Endodermal cell (in vitro differentiated cells): ENCODE results near the gene SLC16A4. TPM values are rescaled to one million over a fixed set of nuclear protein-coding genes. Genes with fewer than 3 reads are reported as not detected.

Experiments used
- DNase-seq: peaks from one replicate; pipeline ENCODE4 v3.0.0-alpha.2; 2017
- H3K27ac ChIP-seq: 2 replicates; pipeline ENCODE4 v1.5.1; 2013; ENCODE audit warnings: mild to moderate bottlenecking, low read depth, low read length, moderate library complexity
- H3K27me3 ChIP-seq: 2 replicates; pipeline ENCODE4 v1.6.1; 2013; ENCODE audit warnings: mild to moderate bottlenecking, low read length, moderate library complexity; ENCODE audit not compliant: insufficient read depth, control insufficient read depth, poor library complexity, severe bottlenecking
- H3K36me3 ChIP-seq: 2 replicates; pipeline ENCODE4 v1.7.0; 2013; ENCODE audit warnings: mild to moderate bottlenecking, low read length, moderate library complexity; ENCODE audit not compliant: control insufficient read depth, insufficient read depth
- H3K4me1 ChIP-seq: one replicate; pipeline ENCODE4 v1.7.0; 2013; ENCODE audit warnings: low read length; ENCODE audit not compliant: control insufficient read depth, insufficient read depth
- H3K4me3 ChIP-seq: 2 replicates; pipeline ENCODE4 v1.5.1; 2013; ENCODE audit warnings: mild to moderate bottlenecking, low read length, moderate library complexity
- H3K9ac ChIP-seq: 2 replicates; pipeline ENCODE4 v1.6.1; 2013; ENCODE audit warnings: mild to moderate bottlenecking, low read length, moderate library complexity; ENCODE audit not compliant: poor library complexity, severe bottlenecking; ENCODE audit errors: extremely low read depth
- H3K9me3 ChIP-seq: 2 replicates; pipeline ENCODE4 v1.6.1; 2013; ENCODE audit warnings: mild to moderate bottlenecking, low read length, moderate library complexity; ENCODE audit not compliant: control insufficient read depth
- H3K27ac Mint-ChIP-seq: 2 replicates; pipeline ENCODE4 v1.8.0; 2020; ENCODE audit warnings: mixed read lengths
- H3K27me3 Mint-ChIP-seq: 2 replicates; pipeline ENCODE4 v1.8.0; 2021; ENCODE audit warnings: mild to moderate bottlenecking, mixed read lengths; ENCODE audit not compliant: insufficient read depth
- H3K36me3 Mint-ChIP-seq: 2 replicates; pipeline ENCODE4 v1.8.0; 2020; ENCODE audit warnings: low read depth, mixed read lengths
- H3K4me1 Mint-ChIP-seq: 2 replicates; pipeline ENCODE4 v1.8.0; 2020; ENCODE audit warnings: mixed read lengths
- H3K4me3 Mint-ChIP-seq: 2 replicates; pipeline ENCODE4 v1.8.0; 2020; ENCODE audit warnings: mild to moderate bottlenecking, moderate library complexity, mixed read lengths
- H3K9me3 Mint-ChIP-seq: 2 replicates; pipeline ENCODE4 v1.8.0; 2020; ENCODE audit warnings: mild to moderate bottlenecking, mixed read lengths
- CTCF ChIP-seq: fragments of 200-600 bp; sonication (generic); conservative IDR thresholded peaks from 2 replicates; pipeline ENCODE4 v1.5.0; 2021; ENCODE audit warnings: antibody characterized with exemption, mild to moderate bottlenecking
- WGBS, 2 experiments: methylation state at CpG; one replicate each; pipeline versions ENCODE4 v1.1.5 to v1.1.7; 2013; ENCODE audit warnings: missing lambda C conversion rate in 2 of 2, mixed read lengths in 1 of 2; ENCODE audit not compliant: insufficient coverage in 1 of 2, insufficient read length in 1 of 2; 5-methylcytosine and 5-hydroxymethylcytosine counted together
- total RNA-seq, 2 donors: library from RNA; stranded (reverse); fragmentation: NEBNext Ultra II Directional in 1 of 2; extraction: Animal tissue kit (Norgen Biotek cat#: 25700) in 1 of 2; gene quantifications; 2 replicates in 1 of 2; 3 replicates in 1 of 2; pipeline ENCODE4 v1.2.1, GENCODE V29; 2021

Gene SLC16A4
- total RNA-seq, 2 donors from 2014 or later: 0.55 to 0.86 TPM

- H3K36me3 ChIP-seq: peaks cover 17% of the 10 kb centered on the region
- H3K4me3 ChIP-seq: no peak overlapping the region
- Mint-ChIP-seq H3K36me3 (peaks cover 20% of the 10 kb centered on the region), H3K27me3 (no peaks in the 10 kb centered on the region), H3K27ac (no peak overlapping the region), H3K9me3 (no peaks in the 10 kb centered on the region), H3K4me3 (no peak overlapping the region), H3K4me1 (no peaks in the 10 kb centered on the region)
- no peaks in the 10 kb centered on the region for H3K4me1 ChIP-seq
- no peak overlapping the region for H3K9ac ChIP-seq
- WGBS, 2 experiments: 96 to 100% methylated on average over 1 to 4 of the region's 5 CpGs
- H3K9me3 ChIP-seq: no peaks in the 10 kb centered on the region
- no peak overlapping the region for H3K27ac ChIP-seq
- no peaks in the 10 kb centered on the region for H3K27me3 ChIP-seq
- TF ChIP-seq CTCF: no peak
- no peak for DNase-seq
These were observed 7.4 kb downstream of the SLC16A4 start for GRCh38 chr1:110383251-110383990.

GRCh38 chr1:110380672-110381283, 10.0 kb downstream of the SLC16A4 start:
- TF ChIP-seq CTCF: no peak

DNA sequence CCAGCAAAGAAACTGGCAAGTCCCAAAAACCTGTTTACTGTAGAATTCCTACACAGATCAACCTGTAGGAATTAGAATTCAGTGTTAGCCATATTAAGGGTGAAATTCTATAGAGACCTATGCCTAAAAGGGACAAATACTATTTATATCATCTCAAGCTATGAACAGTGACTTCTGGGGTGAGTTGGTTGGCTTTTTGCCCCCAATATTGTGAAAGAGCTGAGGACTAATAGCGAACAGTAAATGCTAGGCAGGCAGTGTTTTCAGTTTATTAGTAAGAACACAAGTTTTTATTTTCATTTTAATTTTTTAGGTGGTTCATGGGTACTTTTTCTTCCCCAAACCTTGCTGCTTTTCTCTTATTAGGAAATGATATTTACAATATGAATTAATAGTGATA, 15.3 kb downstream of the SLC16A4 start:
- H3K27me3 ChIP-seq: no peaks in the 10 kb centered on the region
- 100% methylated on average over 1 of the region's 1 CpG; no CpG with 5 or more reads in 1 of the 2 experiments for WGBS, 2 experiments
- no peak overlapping the region for H3K4me3 ChIP-seq
- H3K9me3 Mint-ChIP-seq: no peaks in the 10 kb centered on the region
- no peak for TF ChIP-seq CTCF
- peaks cover 39% of the 10 kb centered on the region for H3K36me3 Mint-ChIP-seq
- H3K27ac Mint-ChIP-seq: no peak overlapping the region
- no peak overlapping the region for H3K27ac ChIP-seq
- no peak overlapping the region for H3K9ac ChIP-seq
- H3K27me3 Mint-ChIP-seq: no peaks in the 10 kb centered on the region
- H3K4me3 Mint-ChIP-seq: no peak overlapping the region
- H3K4me1 Mint-ChIP-seq: no peaks in the 10 kb centered on the region
- no peak for DNase-seq
- peaks cover 72% of the 10 kb centered on the region for H3K36me3 ChIP-seq
- H3K9me3 ChIP-seq: no peaks in the 10 kb centered on the region
- no peaks in the 10 kb centered on the region for H3K4me1 ChIP-seq

More at GRCh38 chr1:110380672-110381283, 10.0 kb downstream of the SLC16A4 start:
- Histone ChIP-seq H3K9me3 (no peaks in the 10 kb centered on the region), H3K4me3 (no peak overlapping the region), H3K4me1 (no peaks in the 10 kb centered on the region), H3K9ac (no peak overlapping the region), H3K27me3 (no peaks in the 10 kb centered on the region), H3K27ac (no peak overlapping the region), H3K36me3 (peaks cover 36% of the 10 kb centered on the region)
- DNase-seq: no peak
- H3K4me3 Mint-ChIP-seq: no peak overlapping the region
- H3K27ac Mint-ChIP-seq: no peak overlapping the region
- H3K9me3 Mint-ChIP-seq: no peaks in the 10 kb centered on the region
- 96% methylated on average over 7 to 10 of the region's 10 CpGs for WGBS, 2 experiments
- H3K36me3 Mint-ChIP-seq: peaks cover 31% of the 10 kb centered on the region
- H3K27me3 Mint-ChIP-seq: no peaks in the 10 kb centered on the region
- H3K4me1 Mint-ChIP-seq: no peaks in the 10 kb centered on the region
